Central memory CD8-positive, alpha-beta T cell (primary cell): ENCODE data around the gene SETD3.

Experiments
- ATAC-seq: fragments of 150-1000 bp; cut with Tn5 transposase; replicated peaks from 2 replicates; pipeline ENCODE4 v1.10.0; 2022; ENCODE audit warnings: mild to moderate bottlenecking, moderate FRiP score, moderate number of reproducible peaks; ENCODE audit not compliant: poor library complexity, severe bottlenecking; ENCODE audit errors: extremely low read depth
- DNase-seq, 2 donors: peaks; one replicate each; pipeline ENCODE4 v3.0.0; 2021; ENCODE audit warnings: low spot score in 2 of 2
- H3K27ac Mint-ChIP-seq: one replicate; pipeline ENCODE4 v1.8.0; 2022; ENCODE audit warnings: low read depth, mild to moderate bottlenecking, moderate library complexity, mixed read lengths
- H3K27me3 Mint-ChIP-seq: one replicate; pipeline ENCODE4 v1.8.0; 2022; ENCODE audit warnings: mixed read lengths
- H3K36me3 Mint-ChIP-seq: one replicate; pipeline ENCODE4 v1.8.0; 2022; ENCODE audit warnings: mild to moderate bottlenecking, moderate library complexity, mixed read lengths; ENCODE audit not compliant: insufficient read depth
- H3K4me1 Mint-ChIP-seq: one replicate; pipeline ENCODE4 v1.8.0; 2022; ENCODE audit warnings: mixed read lengths
- H3K4me3 Mint-ChIP-seq: one replicate; pipeline ENCODE4 v1.8.0; 2022; ENCODE audit warnings: mild to moderate bottlenecking, moderate library complexity, mixed read lengths
- H3K9me3 Mint-ChIP-seq: one replicate; pipeline ENCODE4 v1.8.0; 2022; ENCODE audit warnings: mixed read lengths

SETD3 gene

GRCh38 chr14:99479906-99480869 is at the start of gene SETD3:
TSS of gene SETD3 (minus strand) at chr14:99480859. CDS start at chr14:99465805, 15,054 bp downstream.
- peak in 1 of 2 donors; percentile 13 for DNase-seq
- Mint-ChIP-seq H3K36me3 (peaks cover 13% of the 10 kb centered on the region), H3K27me3 (no peaks in the 10 kb centered on the region), H3K27ac (peak within 1 kb of the TSS; percentile 95), H3K4me3 (peak within 1 kb of the TSS; percentile 97), H3K9me3 (no peaks in the 10 kb centered on the region), H3K4me1 (peaks cover 71% of the 10 kb centered on the region)
- no peak for ATAC-seq

DNA sequence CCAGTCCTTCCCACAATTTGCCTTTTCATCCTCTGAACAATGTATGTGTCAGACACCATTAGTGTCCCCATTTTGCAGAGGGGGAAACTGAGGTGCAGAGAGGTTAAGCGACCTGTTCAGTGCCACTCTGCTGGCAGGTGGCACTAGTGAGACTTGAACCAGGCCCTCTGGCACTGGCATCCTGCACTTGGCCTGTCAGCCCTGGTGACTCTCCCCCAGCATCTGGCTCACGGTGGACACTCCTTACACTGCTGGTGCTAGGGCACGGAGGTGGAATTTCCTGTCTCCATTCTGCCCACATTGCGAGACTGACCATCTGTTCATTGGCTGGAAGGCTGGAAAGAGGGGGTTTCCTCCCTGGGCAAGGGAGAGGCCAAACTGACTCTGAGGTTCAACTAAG is 49.2 kb upstream of the SETD3 start:
- ATAC-seq (no peak), DNase-seq (no peak)
- Mint-ChIP-seq H3K9me3 (no peaks in the 10 kb centered on the region), H3K27me3 (no peaks in the 10 kb centered on the region), H3K4me3 (no peak overlapping the region), H3K36me3 (peaks cover 2% of the 10 kb centered on the region), H3K4me1 (peaks cover 7% of the 10 kb centered on the region), H3K27ac (no peak overlapping the region)

DNA sequence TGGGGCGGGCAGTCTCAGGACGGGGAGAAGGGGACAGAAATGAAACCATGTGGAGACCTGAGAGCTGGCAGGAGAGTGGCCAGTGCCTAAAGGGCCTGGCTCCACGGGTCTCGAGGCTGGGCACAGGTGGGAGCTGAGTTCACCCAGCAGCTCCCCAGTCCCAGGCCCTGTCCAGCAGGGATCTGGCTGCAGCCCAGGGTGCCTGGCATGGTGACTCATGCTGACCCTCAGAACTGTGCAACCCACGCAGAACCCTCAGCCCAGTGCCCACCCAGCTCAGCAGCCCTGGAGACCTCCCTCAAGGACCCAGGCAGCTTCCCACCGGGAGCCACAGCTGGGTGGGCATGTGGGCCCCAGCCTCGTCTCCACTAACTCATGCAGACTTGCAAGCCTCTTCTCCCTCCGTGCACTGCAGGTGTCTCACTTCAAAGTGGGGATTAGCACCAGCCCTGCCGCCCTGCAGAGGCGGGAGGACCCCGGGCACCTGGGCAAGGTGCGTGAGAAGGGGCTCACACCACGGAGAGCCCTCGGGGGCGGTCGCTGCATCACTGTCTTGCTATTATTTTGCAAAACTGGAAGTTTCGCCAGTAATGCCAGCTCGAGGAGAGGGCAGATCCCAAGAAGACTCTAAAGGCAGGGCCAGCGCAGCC is 46.9 kb upstream of the SETD3 start:
- Mint-ChIP-seq H3K27me3 (no peaks in the 10 kb centered on the region), H3K36me3 (peaks cover 4% of the 10 kb centered on the region), H3K4me1 (peaks cover 10% of the 10 kb centered on the region), H3K9me3 (no peaks in the 10 kb centered on the region), H3K4me3 (no peak overlapping the region), H3K27ac (no peak overlapping the region)
- ATAC-seq (no peak), DNase-seq (no peak)

DNA sequence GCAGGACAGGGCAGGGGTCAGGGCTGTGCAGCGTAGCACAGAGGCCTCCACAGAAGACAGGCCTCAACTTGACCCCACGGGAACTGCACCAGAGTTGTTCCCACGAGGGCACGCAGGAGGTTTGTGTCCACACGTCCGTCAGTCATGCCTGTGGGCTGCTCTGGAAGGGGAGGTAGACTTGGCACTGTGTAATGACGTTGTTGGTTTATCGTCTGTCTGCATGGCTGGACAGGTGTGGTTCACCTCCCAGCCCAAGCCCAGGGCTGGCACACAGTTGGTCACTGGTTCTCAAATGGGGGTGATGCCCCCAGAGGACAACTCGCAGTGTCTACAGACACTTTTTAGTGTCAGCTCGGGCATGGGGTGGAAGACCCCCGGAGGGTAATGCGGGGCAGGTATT is 46.4 kb upstream of the SETD3 start:
- no peaks in the 10 kb centered on the region for H3K9me3 Mint-ChIP-seq
- H3K4me1 Mint-ChIP-seq: peaks cover 10% of the 10 kb centered on the region
- ATAC-seq (no peak), DNase-seq (no peak)
- peaks cover 4% of the 10 kb centered on the region for H3K36me3 Mint-ChIP-seq
- no peaks in the 10 kb centered on the region for H3K27me3 Mint-ChIP-seq
- H3K27ac Mint-ChIP-seq: no peak overlapping the region
- no peak overlapping the region for H3K4me3 Mint-ChIP-seq

GRCh38 chr14:99525699-99526080 is 45.0 kb upstream of the SETD3 start:
- Mint-ChIP-seq H3K9me3 (no peaks in the 10 kb centered on the region), H3K27ac (no peak overlapping the region), H3K36me3 (peaks cover 4% of the 10 kb centered on the region), H3K4me1 (peaks cover 10% of the 10 kb centered on the region), H3K4me3 (no peak overlapping the region), H3K27me3 (no peaks in the 10 kb centered on the region)
- ATAC-seq: no peak
- DNase-seq: no peak

DNA sequence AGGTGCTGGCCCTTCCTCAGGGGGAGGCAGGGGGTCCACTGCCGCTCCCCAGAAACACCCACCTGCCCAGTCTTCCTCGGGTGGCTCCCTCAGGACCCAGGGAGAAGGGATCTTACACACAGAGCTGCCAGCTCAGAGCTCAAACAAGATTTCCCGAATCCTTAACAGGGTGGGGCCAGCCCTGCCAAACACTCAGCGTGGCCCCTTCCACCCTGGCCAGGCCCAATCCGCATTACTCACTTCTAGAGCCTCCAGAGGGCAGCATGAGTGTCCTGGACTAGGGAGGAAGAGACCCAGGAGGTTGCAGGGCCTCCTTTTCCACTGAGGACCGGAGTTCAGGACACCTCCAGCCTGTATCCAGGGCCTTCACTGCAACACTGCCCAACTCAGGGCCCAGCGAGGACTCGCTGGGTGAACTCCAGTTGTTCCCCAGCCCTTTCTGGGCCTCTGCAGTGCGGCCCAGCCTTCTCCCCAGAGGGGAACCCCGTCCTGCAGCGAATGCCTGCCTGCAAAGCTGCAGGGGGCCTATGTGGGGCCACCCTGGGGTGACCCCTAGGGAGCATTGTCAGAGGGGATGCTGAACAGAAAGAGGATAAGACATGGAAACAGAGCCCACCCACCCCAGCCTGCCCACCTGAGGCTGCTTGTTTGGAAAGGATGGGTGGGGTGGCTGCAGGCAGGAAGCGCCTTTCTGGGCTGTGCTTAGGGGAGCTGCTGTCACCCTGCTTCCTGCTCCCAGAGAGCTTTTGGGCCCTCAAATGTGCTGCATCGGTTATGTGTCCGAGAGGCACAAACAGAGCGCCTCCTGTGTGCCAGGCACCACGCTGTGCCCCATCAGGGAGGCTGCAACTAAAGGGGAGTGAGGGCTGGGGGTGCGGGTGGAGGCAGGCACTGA is 44.4 kb upstream of the SETD3 start:
- no peak for ATAC-seq

DNA sequence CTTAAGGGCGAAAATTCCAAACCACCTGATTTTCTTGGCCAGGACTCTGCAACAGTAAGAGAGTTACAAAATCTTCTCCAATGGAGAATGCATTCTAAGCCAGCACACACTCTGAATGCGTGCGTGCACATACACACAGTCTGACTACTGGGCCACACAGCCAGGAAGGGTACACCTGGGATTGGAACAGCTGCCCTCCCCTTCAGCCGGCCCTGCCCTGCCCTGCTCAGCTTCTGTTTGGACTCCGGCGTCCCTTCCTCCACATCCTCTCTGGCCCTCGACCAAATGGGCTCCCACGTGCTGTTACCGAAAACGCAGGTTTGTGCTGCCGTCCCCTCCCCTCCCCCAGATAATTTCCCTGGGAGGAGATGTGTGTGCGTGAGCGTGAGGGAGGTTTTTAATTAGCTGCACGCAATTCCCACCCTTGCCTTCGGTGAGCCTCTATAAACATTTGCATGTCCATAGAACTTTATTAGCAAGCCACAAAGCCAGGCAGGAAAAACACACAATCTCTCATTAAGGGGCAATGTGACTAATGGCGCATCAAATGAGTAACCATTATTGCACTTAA is 43.5 kb upstream of the SETD3 start:
- peaks cover 2% of the 10 kb centered on the region for H3K36me3 Mint-ChIP-seq
- H3K27ac Mint-ChIP-seq: no peak overlapping the region
- DNase-seq (no peak), ATAC-seq (no peak)
- no peak overlapping the region for H3K4me3 Mint-ChIP-seq
- H3K9me3 Mint-ChIP-seq: no peaks in the 10 kb centered on the region
- H3K27me3 Mint-ChIP-seq: no peaks in the 10 kb centered on the region
- H3K4me1 Mint-ChIP-seq: peaks cover 10% of the 10 kb centered on the region

More for the DNA sequence above, 44.4 kb upstream of the SETD3 start:
- no peaks in the 10 kb centered on the region for H3K27me3 Mint-ChIP-seq
- DNase-seq: no peak
- H3K4me3 Mint-ChIP-seq: no peak overlapping the region
- no peak overlapping the region for H3K27ac Mint-ChIP-seq
- peaks cover 3% of the 10 kb centered on the region for H3K36me3 Mint-ChIP-seq
- H3K4me1 Mint-ChIP-seq: peaks cover 10% of the 10 kb centered on the region
- H3K9me3 Mint-ChIP-seq: no peaks in the 10 kb centered on the region

DNA sequence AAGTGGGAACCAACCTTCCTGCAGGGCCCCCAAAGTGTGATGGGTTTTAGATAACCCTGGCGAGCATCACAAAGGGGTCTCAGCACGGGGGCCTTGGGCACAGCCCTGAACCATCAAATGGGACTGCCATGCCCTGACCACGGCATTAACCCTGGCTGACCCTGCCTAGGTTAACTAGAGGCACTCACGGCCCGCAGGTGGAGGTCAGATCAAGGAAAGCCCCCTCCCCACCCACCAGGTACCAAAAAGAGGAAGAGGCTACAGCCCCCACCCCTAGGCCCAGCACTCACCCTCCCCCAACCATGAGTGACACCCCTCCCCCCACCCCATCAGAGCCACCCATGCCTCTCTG is 43.0 kb upstream of the SETD3 start:
- Mint-ChIP-seq H3K36me3 (peaks cover 2% of the 10 kb centered on the region), H3K9me3 (no peaks in the 10 kb centered on the region), H3K27ac (no peak overlapping the region), H3K27me3 (no peaks in the 10 kb centered on the region), H3K4me1 (peaks cover 10% of the 10 kb centered on the region), H3K4me3 (no peak overlapping the region)
- DNase-seq: no peak
- no peak for ATAC-seq

- H3K4me3 Mint-ChIP-seq: no peak overlapping the region
- no peak for ATAC-seq
- H3K4me1 Mint-ChIP-seq: peaks cover 10% of the 10 kb centered on the region
- no peak overlapping the region for H3K27ac Mint-ChIP-seq
- no peaks in the 10 kb centered on the region for H3K27me3 Mint-ChIP-seq
- peaks cover 2% of the 10 kb centered on the region for H3K36me3 Mint-ChIP-seq
- DNase-seq: no peak
- H3K9me3 Mint-ChIP-seq: no peaks in the 10 kb centered on the region
Observed at GRCh38 chr14:99522934-99523703, 42.5 kb upstream of the SETD3 start.

GRCh38 chr14:99522457-99522891 is 41.8 kb upstream of the SETD3 start:
- ATAC-seq: no peak
- H3K4me3 Mint-ChIP-seq: no peak overlapping the region
- no peak overlapping the region for H3K27ac Mint-ChIP-seq

DNA sequence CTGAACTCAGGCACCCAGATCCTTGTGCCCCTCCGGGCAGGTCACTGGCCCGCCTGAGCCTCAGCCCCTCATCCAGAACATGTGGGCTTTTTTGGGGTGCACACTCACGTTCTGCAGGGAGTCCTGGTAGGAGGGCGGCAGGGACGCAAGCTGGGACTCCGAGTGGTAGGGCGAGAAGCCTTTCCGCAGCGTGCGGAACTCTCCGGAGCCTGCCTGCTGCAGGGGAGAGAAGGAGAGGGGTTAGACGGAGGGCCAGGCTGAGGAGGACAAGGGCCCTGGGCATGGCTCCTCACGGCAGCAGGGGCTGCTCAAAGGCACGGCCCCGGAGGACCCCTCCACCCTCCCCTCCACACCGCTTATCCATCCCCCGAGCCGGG is 41.4 kb upstream of the SETD3 start:
- H3K27me3 Mint-ChIP-seq: no peaks in the 10 kb centered on the region
- H3K36me3 Mint-ChIP-seq: peaks cover 2% of the 10 kb centered on the region
- H3K9me3 Mint-ChIP-seq: no peaks in the 10 kb centered on the region
- no peak overlapping the region for H3K4me3 Mint-ChIP-seq
- H3K27ac Mint-ChIP-seq: no peak overlapping the region
- DNase-seq (no peak), ATAC-seq (no peak)
- H3K4me1 Mint-ChIP-seq: peaks cover 10% of the 10 kb centered on the region

More at GRCh38 chr14:99522457-99522891, 41.8 kb upstream of the SETD3 start:
- no peaks in the 10 kb centered on the region for H3K27me3 Mint-ChIP-seq
- H3K4me1 Mint-ChIP-seq: peaks cover 10% of the 10 kb centered on the region
- H3K36me3 Mint-ChIP-seq: peaks cover 2% of the 10 kb centered on the region
- no peaks in the 10 kb centered on the region for H3K9me3 Mint-ChIP-seq
- DNase-seq: no peak
